Heart right ventricle (tissue), 16 donors: ENCODE results near the gene MCCC1. TPM values are rescaled to one million over a fixed set of nuclear protein-coding genes. Genes with fewer than 3 reads are reported as not detected.

Source experiments
- ATAC-seq, 8 donors: fragments of 200-7000 bp; cut with Tn5 transposase; one replicate each; pipeline ENCODE4 v1.9.1; 2020; ENCODE audit warnings: mild to moderate bottlenecking in 8 of 8, moderate library complexity in 8 of 8, moderate number of reproducible peaks in 1 of 8
- DNase-seq, 2 donors: peaks; one replicate each; pipeline ENCODE4 v3.0.0-alpha.2; 2020
- H3K27ac ChIP-seq, 10 donors: fragments of 200-600 bp; sonication (generic) in 2 of 10; one replicate each; pipeline versions ENCODE4 v1.5.0 to v1.8.0; 2020 to 2022; ENCODE audit warnings: mild to moderate bottlenecking in 3 of 10
- H3K27me3 ChIP-seq, 7 donors: fragments of 200-600 bp; one replicate each; pipeline ENCODE4 v1.8.0; 2021 to 2022; ENCODE audit warnings: mild to moderate bottlenecking in 2 of 7
- H3K36me3 ChIP-seq, 9 donors: fragments of 200-600 bp; sonication (generic) in 1 of 9; one replicate each; pipeline versions ENCODE4 v1.5.0 to v1.8.0; 2020 to 2022; ENCODE audit warnings: mild to moderate bottlenecking in 2 of 9
- H3K4me1 ChIP-seq, 9 donors: fragments of 200-600 bp; sonication (generic) in 1 of 9; one replicate each; pipeline versions ENCODE4 v1.5.0 to v1.8.0; 2020 to 2022; ENCODE audit warnings: mild to moderate bottlenecking in 4 of 9
- H3K4me3 ChIP-seq, 10 donors: fragments of 200-600 bp; sonication (generic) in 2 of 10; one replicate each; pipeline versions ENCODE4 v1.5.0 to v1.8.0; 2020 to 2022; ENCODE audit warnings: mild to moderate bottlenecking in 7 of 10, moderate library complexity in 2 of 10
- H3K9me3 ChIP-seq, 11 donors: fragments of 200-600 bp in 10 of 11; sonication (generic) in 2 of 11; one replicate each; pipeline versions ENCODE4 v1.5.0 to v1.8.0; 2013 to 2022; ENCODE audit warnings: mild to moderate bottlenecking in 2 of 11, control low read depth in 1 of 11, moderate library complexity in 1 of 11
- CTCF ChIP-seq, 9 donors: fragments of 200-600 bp; sonication (generic) in 2 of 9; IDR thresholded peaks; one replicate each; pipeline versions ENCODE4 v1.5.0 to v1.8.0; 2021 to 2022; ENCODE audit warnings: antibody characterized with exemption in 9 of 9, mild to moderate bottlenecking in 5 of 9, moderate library complexity in 1 of 9
- WGBS, 2 donors: extraction: QIAGEN DNeasy Blood & Tissue Kit; methylation state at CpG; one replicate each; pipeline ENCODE4 v1.1.7; 2013; ENCODE audit warnings: inconsistent platforms in 1 of 2; 5-methylcytosine and 5-hydroxymethylcytosine counted together
- intact Hi-C, 10 donors: fragments of 100-400 bp; cut with DNase I; formaldehyde crosslinking; loops; one replicate each; pipeline versions ENCODE4 v1.11.1 to v1.14.2; 2022
- polyA plus RNA-seq, 2 donors: library from polyadenylated mRNA; stranded (reverse); fragments of 200-250 nt; gene quantifications; one replicate each; pipeline ENCODE4 v1.2.3, GENCODE V29; 2013
- total RNA-seq, 10 donors: library from RNA; stranded (reverse); fragmentation: NEBNext Ultra II Directional in 3 of 10; extraction: Animal tissue kit (Norgen Biotek cat#: 25700) in 3 of 10; gene quantifications; one replicate each; pipeline versions ENCODE4 v1.2.1 to v1.2.4, GENCODE V29; 2021 to 2023
- donor health status: Arrhythmogenic right ventricular cardiomyopathy.
- donor health status: ischemic (EF 13 %, LVEDD 7.1; RV severe dilation, severe dysfunction).
- donor health status: healthy with polysubstance abuse.
- donor health status: DM: no; HTN: yes; CAD: no.
- donor health status: DM: no; HTN: no; CAD: no.
- donor health status: ischemic (EF 25% LVEDD 6.9; RV normal size, moderate dysfunction).
- donor health status: ischemic (EF 25% LVEDD 5.7; RV mildly dilated, moderate dysfunction).
- donor health status: healthy.
- donor health status: DM: yes; HTN: yes; CAD: no.
- donor health status: Ischemic cardiomyopathy.
- donor health status: ischemic (EF 35%, LVEDD 5.7; RV mildly dilated, moderate dysfunction).
- donor health status: nonischemic (EF 11% LVEDD 7.7; RV severe dilation, severe dysfunction).
- donor health status: DM: yes; HTN: yes; CAD: no.
- donor health status: PGD.
- donor health status: ischemic (EF 29% LVEDD 5.4; RV normal size, mild dysfunction).
- donor health status: nonischemic (EF 23%, LVEDD 6.1; RV moderate dilation, normal function).

MCCC1 gene
- total and polyA plus RNA-seq, 12 donors, result 28.9 to 62.9 (median 46.0) TPM

- no peaks in the 10 kb centered on the region for H3K4me1 ChIP-seq
- H3K9me3 ChIP-seq, result no peaks in the 10 kb centered on the region
- H3K36me3 ChIP-seq, result peaks cover 0 to 74% (median 15%) of the 10 kb centered on the region in 9 donors
- no peak overlapping the region for H3K4me3 ChIP-seq
- 90 to 92% methylated on average over 8 of the region's 8 CpGs for WGBS, 2 donors
- no peak for TF ChIP-seq CTCF (IDR thresholded peaks at IDR 0.05)
- ATAC-seq (no peak), DNase-seq (no peak)
- H3K27me3 ChIP-seq, result no peaks in the 10 kb centered on the region
- no peak overlapping the region for H3K27ac ChIP-seq
- intact Hi-C loops, result no loop called here
Observed at GRCh38 chr3:183092256-183092655, 7.0 kb downstream of the MCCC1 start.

- no peak for TF ChIP-seq CTCF (IDR thresholded peaks at IDR 0.05)
- DNase-seq (no peak), ATAC-seq (no peak)
- Histone ChIP-seq H3K27ac (no peak overlapping the region), H3K36me3 (peaks cover 0 to 97% (median 35%) of the 10 kb centered on the region in 9 donors), H3K4me1 (no peaks in the 10 kb centered on the region), H3K9me3 (no peaks in the 10 kb centered on the region), H3K4me3 (no peak overlapping the region), H3K27me3 (no peaks in the 10 kb centered on the region)
- WGBS, 2 donors, result 76 to 85% methylated on average over 2 of the region's 2 CpGs
- intact Hi-C loops, result no loop called here
Observed at GRCh38 chr3:183087184-183087583, 12.1 kb downstream of the MCCC1 start.

GRCh38 chr3:183085634-183086390, 13.5 kb downstream of the MCCC1 start:
- H3K4me1 ChIP-seq, result no peaks in the 10 kb centered on the region
- DNase-seq (no peak), ATAC-seq (no peak)
- intact Hi-C loops, result loop anchor here in 1 of 10 donors (2.0 kb wide), 1 partner anchor 27 kb away; no protein-coding TSS in a partner anchor
- H3K27me3 ChIP-seq, result no peaks in the 10 kb centered on the region
- H3K27ac ChIP-seq, result no peak overlapping the region
- H3K4me3 ChIP-seq, result no peak overlapping the region
- H3K36me3 ChIP-seq, result peaks cover 0 to 96% (median 30%) of the 10 kb centered on the region in 9 donors
- H3K9me3 ChIP-seq, result no peaks in the 10 kb centered on the region
- WGBS, 2 donors, result 85 to 87% methylated on average over 9 of the region's 9 CpGs
- peak in 5 of 9 donors; percentile 22 to 53 (median 27) for TF ChIP-seq CTCF (IDR thresholded peaks at IDR 0.05)

- Histone ChIP-seq H3K36me3 (peaks cover 0 to 98% (median 21%) of the 10 kb centered on the region in 9 donors), H3K4me3 (no peak overlapping the region), H3K9me3 (peaks cover 0 to 6% (median 0%) of the 10 kb centered on the region in 11 donors), H3K27ac (no peak overlapping the region), H3K27me3 (no peaks in the 10 kb centered on the region), H3K4me1 (no peaks in the 10 kb centered on the region)
- 91% methylated on average over 9 of the region's 9 CpGs for WGBS, 2 donors
- intact Hi-C loops, result no loop called here
- ATAC-seq (no peak), DNase-seq (no peak)
- no peak for TF ChIP-seq CTCF (IDR thresholded peaks at IDR 0.05)
Observed at GRCh38 chr3:183082355-183082915, 16.9 kb downstream of the MCCC1 start.
